AG10803 (cell line): ENCODE measurements around the gene SPATS2L.

Experiments used
- DNase-seq: peaks from one replicate; pipeline ENCODE4 v3.0.0; 2010; ENCODE audit warnings: low read depth
- H3K4me3 ChIP-seq: 2 replicates; pipeline ENCODE4 v1.5.1; 2011; ENCODE audit warnings: mild to moderate bottlenecking, low read length, control low read depth
- CTCF ChIP-seq: conservative IDR thresholded peaks from 2 replicates; pipeline ENCODE4 v1.5.1; 2011; ENCODE audit warnings: mild to moderate bottlenecking, low read length, control low read depth, inconsistent platforms

SPATS2L gene

GRCh38 chr2:200360364-200360763 is 53.9 kb downstream of the SPATS2L start:
- DNase-seq, result no peak
- no peak for TF ChIP-seq CTCF
- H3K4me3 ChIP-seq, result no peak overlapping the region

- DNase-seq, result no peak
- TF ChIP-seq CTCF, result no peak
- H3K4me3 ChIP-seq, result no peak overlapping the region
These were observed 55.9 kb downstream of the SPATS2L start for GRCh38 chr2:200362202-200362917.

- H3K4me3 ChIP-seq, result no peak overlapping the region
- no peak for TF ChIP-seq CTCF
- DNase-seq, result no peak
These were observed 56.8 kb downstream of the SPATS2L start for GRCh38 chr2:200363279-200363678.

GRCh38 chr2:200364142-200364541 is 57.6 kb downstream of the SPATS2L start:
- DNase-seq, result no peak
- no peak overlapping the region for H3K4me3 ChIP-seq
- no peak for TF ChIP-seq CTCF

- DNase-seq, result no peak
- TF ChIP-seq CTCF, result no peak
- H3K4me3 ChIP-seq, result no peak overlapping the region
These were observed 58.1 kb downstream of the SPATS2L start for GRCh38 chr2:200364620-200365019.

GRCh38 chr2:200365209-200365608 is 58.7 kb downstream of the SPATS2L start:
- no peak for TF ChIP-seq CTCF

GRCh38 chr2:200367155-200367554 is 60.7 kb downstream of the SPATS2L start:
- no peak for TF ChIP-seq CTCF
- DNase-seq, result no peak
- no peak overlapping the region for H3K4me3 ChIP-seq

More at GRCh38 chr2:200365209-200365608, 58.7 kb downstream of the SPATS2L start:
- H3K4me3 ChIP-seq, result no peak overlapping the region
- no peak for DNase-seq
